GM19467 (cell line): Measurements from ENCODE around the gene FGF22.
"Not testable (repeated sequence)": the region's sequence is repeated elsewhere in the genome, so short reads cannot be mapped to it uniquely, and the experiment has no call there.

Experiments
- ATAC-seq: cut with Tn5 transposase; IDR thresholded peaks from one replicate; pipeline ENCODE4 v1.9.1; 2021; ENCODE audit warnings: mild to moderate bottlenecking, moderate library complexity; ENCODE audit not compliant: unreplicated experiment

Gene FGF22

GRCh38 chr19:658059-658839 is 18.6 kb downstream of the FGF22 start:
- ATAC-seq: no peak

GRCh38 chr19:658916-659839 is 19.5 kb downstream of the FGF22 start:
- ATAC-seq: no peak

DNA sequence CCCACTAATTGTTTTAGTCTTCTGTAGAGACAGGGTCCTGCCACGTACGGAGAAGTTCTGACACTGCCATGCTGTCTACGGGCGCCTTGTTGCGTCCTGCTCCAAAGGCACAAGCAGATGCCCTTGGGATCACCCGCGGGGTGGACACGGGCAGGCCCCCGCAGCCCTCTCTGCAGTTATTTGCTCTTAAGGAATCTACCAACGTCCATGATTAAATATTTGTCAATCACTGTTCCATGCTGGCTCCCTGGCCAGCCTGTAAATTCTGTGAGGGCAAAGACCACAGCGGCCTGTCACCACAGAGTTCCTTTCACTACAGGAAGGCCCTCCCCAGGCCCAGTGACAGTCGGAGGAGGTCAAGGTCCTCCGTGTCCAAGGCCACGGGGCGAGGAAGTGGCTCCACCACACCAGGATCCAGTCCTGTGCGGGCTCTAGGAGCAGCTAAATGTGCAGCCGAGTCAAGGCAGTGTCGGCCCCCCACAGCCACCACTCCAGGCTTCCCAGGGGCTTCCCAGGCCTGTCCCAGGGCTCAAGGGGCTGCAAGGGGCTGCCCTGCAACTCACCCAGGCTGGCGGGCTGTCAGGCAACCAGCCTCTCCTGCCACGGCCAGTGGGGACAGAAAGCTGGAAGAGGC is 21.2 kb downstream of the FGF22 start:
- ATAC-seq: no peak

- ATAC-seq: no peak
These were observed 21.9 kb downstream of the FGF22 start for GRCh38 chr19:661427-662196.

GRCh38 chr19:662207-662961 is 22.7 kb downstream of the FGF22 start:
- ATAC-seq: no peak

DNA sequence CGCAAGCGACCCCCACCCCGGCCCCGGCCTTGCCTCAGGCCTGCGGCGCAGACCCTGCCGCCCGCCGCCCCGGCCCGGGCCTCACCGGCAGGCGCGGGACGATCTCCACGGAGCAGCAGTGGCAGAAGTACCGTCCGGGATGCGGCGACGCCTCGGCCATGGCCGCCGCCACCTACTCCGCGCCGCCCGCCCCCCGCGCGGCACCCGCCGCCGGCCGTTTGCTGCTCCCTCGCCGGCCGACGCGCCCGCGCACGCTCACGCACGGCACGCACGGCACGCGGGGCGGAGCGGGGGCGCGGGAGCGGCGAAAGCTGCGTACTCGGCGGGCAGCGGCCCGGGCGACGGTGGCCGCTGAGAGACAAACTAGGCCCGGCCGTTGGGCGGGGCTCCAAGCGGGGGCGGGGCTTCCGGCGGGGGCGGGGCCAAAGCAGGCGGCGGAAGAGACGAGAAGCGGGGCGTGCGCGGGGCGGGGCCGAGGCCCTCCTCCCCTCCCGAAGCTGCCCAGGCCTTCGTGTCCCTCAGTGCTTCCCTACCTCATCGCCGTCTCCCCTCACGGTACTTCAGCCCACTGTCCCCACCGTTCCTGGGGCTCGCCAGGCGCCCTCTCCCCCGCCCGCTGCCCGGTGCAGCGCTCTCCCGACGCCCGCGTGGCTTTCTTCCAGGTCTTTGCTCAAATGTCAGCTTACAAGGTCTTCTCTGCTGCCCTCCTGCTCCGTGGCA is 23.4 kb downstream of the FGF22 start, which contains the start of gene RNF126:
Gene RNF126 (minus strand): TSS at position 253 of the 720 bp plus-strand sequence. CDS start 93 bp downstream, at position 160.
- ATAC-seq: peak; percentile 46

GRCh38 chr19:663682-664117 is 24.0 kb downstream of the FGF22 start:
- ATAC-seq: peak; percentile 1

- no peak for ATAC-seq
These were observed 25.3 kb downstream of the FGF22 start for GRCh38 chr19:664913-665443.

DNA sequence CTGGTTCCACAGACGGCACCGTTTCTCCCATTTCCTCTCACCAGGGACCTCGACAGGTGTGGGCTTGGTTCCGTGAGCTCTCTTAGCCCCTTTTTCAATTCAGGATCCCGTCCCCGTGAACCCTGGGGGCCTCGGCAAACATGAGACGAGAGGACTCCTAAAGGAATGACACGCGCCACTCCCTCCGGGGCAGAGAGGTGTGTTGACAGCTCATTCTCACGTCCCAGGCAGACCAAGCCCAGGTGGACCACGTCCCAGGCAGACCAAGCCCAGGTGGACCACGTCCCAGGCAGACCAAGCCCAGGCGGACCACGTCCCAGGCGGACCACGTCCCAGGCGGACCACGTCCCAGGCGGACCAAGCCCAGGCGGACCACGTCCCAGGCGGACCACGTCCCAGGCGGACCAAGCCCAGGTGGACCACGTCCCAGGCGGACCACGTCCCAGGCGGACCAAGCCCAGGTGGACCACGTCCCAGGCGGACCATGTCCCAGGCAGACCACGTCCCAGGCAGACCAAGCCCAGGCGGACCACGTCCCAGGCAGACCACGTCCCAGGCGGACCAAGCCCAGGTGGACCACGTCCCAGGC is 27.4 kb downstream of the FGF22 start:
- ATAC-seq: not testable (repeated sequence)

DNA sequence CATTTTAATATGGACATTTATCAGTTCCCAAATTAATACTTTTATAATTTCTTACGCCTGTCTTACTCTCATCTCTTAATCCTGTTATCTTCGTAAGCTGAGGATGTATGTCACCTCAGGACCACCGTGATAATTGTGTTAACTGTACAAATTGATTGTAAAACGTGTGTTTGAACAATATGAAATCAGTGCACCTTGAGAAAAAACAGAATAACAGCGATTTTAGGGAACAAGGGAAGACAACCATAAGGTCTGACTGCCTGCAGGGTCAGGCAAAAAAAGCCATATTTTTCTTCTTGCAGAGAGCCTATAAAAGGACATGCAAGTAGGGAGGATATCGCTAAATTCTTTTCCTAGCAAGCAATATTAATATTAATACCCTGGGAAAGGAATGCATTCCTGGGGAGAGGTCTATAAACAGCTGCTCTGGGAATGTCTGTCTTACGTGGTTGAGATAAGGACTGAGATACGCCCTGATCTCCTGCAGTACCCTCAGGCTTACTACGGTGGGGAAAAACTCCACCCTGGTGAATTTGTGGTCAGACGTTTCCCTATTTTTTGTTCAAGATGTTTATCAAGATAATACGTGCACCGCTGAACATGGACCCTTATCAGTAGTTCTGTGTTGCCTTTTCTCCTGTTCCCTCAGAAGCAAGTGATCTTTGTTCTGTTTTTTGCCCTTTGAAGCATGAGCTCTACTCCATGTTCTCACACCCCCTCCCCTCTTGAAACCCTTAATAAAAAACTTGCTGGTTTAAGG is 29.2 kb downstream of the FGF22 start:
- not testable (repeated sequence) for ATAC-seq

DNA sequence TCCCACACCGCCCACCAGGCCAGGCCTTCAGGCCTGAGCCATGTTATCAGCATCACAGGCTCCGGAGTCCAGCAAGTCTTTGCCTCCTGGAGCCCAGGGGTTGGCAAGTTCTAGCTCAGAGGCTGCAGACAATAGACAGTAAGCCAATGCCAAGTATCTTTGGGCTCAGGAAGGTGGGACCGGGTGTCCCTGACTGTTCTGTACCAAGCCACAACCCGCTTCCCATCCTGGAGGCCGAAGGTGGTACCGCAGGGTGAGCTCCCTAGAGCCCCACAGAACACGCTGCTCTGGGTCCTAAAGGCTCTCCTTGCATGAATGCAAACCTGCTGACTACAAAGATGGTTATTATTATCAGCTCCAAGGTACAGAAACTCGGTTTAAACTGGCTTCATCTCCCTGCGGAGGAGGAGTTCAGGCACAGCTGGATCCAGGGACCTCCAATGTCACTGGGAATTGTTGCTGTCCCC is 31.0 kb downstream of the FGF22 start:
- no peak for ATAC-seq

DNA sequence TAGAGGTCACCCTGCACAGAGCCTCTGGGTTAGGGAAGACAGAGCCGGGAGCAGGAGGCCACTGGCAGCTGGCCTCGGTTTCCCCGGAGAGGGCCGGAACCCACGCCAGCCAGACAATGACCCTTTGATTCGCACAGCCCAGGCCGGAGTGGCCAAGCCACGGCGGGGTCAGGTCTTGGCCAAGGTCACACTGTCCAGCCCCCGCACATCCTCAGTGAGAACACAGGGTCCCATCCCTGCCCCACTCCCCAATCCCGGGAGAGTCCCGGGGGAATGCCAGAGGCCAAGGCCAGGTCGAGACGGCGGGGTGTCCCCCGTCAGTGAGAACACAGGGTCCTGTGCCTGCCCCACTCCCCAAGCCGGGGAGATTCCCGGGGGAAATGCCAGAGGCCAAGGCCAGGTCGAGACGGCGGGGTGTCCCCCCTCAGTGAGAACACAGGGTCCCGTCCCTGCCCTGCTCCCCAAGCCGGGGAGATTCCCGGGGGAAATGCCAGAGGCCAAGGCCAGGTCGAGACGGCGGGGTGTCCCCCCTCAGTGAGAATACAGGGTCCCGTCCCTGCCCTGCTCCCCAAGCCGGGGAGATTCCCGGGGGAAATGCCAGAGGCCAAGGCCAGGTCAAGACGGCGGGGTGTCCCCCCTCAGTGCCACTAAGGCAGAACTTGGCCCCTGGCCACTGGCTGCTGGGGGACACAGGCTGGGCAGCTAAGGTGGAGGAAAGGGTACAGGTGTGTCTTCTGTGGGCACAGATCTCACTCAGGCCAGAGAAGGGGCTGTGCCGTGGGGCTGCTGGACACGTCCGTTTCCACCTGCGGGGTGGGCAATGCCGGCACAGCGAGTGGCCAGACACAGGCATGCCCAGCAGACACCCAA is 34.8 kb downstream of the FGF22 start:
- ATAC-seq: no peak

DNA sequence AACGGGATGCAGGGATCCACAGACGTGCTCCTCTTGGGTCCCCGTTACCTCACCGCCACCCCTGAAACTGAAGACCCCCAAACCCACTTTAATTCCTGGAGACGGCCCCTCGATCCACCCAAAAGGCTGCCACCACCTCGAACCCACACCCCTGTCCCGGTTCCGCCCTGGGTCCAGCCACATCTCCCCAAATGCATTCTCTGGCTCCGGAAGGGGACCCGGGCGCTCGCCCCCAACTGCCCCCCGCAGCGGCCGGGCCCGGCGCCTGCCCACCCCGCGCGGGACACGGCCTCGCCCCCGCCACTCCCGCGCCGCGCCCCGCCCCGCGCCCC is 36.3 kb downstream of the FGF22 start:
- ATAC-seq: no peak

DNA sequence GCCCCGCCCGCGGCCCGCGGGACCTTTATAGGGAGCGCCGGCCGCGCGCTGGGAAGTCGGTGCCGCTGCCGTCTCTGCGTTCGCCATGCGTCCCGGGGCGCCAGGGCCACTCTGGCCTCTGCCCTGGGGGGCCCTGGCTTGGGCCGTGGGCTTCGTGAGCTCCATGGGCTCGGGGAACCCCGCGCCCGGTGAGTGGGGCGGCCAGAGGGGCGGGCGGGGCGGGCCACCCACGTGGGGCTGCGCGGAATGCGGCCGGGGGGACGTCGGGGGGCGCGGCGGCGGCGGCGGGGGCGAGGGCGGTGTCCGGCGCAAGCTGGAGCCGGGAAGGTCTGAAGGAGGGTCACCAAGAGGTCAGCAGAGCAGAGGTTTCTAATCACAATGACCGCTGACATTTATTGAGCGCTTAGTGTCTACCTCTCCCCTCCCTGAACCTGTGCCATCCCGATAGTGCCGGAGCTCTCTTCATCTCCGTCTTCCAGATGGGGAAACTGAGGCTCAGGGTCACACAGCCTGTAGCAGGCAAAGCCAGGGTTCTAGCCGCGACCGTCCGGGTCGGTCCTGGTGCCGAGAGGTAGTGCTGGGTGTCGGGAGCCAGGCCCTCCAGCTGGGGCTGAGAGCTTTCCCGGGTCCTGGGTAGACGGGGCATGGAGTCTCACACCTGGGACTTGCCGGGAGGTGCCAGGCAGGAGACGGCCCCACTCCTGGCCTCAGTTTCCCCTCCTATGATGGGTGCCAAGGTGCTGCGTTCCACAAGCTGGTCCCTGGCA is 36.8 kb downstream of the FGF22 start, which contains the start of gene FSTL3:
Gene FSTL3 (plus strand): TSS at position 54 of the 767 bp plus-strand sequence. CDS start 32 bp downstream, at position 86.
- ATAC-seq: no peak

- ATAC-seq: no peak
These were observed 37.5 kb downstream of the FGF22 start for GRCh38 chr19:677201-677600.
